Esophagus muscularis mucosa (tissue), 4 donors: Measurements from ENCODE around the gene KRT8. TPM values are rescaled to one million over a fixed set of nuclear protein-coding genes. Genes with fewer than 3 reads are reported as not detected.

Experiments
- DNase-seq: peaks from one replicate; pipeline ENCODE4 v3.0.0-alpha.2; 2017; ENCODE audit errors: extremely low spot score
- H3K27ac ChIP-seq, 4 donors: fragments of 200-600 bp; sonication (generic); replicated peaks in 1 of 4; 1 replicate in 3 of 4; 2 replicates in 1 of 4; pipeline ENCODE4 v1.5.1; 2016 to 2019; ENCODE audit warnings: mild to moderate bottlenecking in 1 of 4
- H3K27me3 ChIP-seq, 4 donors: fragments of 200-600 bp; sonication (generic); one replicate each; pipeline versions ENCODE4 v1.5.1 to v1.6.0; 2016 to 2019
- H3K36me3 ChIP-seq, 4 donors: fragments of 200-600 bp; sonication (generic); one replicate each; pipeline ENCODE4 v1.5.1; 2016 to 2019
- H3K4me1 ChIP-seq, 4 donors: fragments of 200-600 bp; sonication (generic); one replicate each; pipeline ENCODE4 v1.5.1; 2016 to 2019
- H3K4me3 ChIP-seq, 4 donors: fragments of 200-600 bp; sonication (generic); 1 replicate in 2 of 4; 2 replicates in 2 of 4; pipeline ENCODE4 v1.5.1; 2016 to 2019; ENCODE audit warnings: mild to moderate bottlenecking in 4 of 4, moderate library complexity in 1 of 4
- H3K9me3 ChIP-seq, 4 donors: fragments of 200-600 bp; sonication (generic); 1 replicate in 3 of 4; 2 replicates in 1 of 4; pipeline ENCODE4 v1.5.1; 2016 to 2019
- EP300 ChIP-seq: sonication (generic); formaldehyde crosslinking; IDR thresholded peaks from one replicate; pipeline ENCODE4 v1.6.1; 2017; ENCODE audit warnings: antibody characterized with exemption
- POLR2A ChIP-seq: fragments of 450-650 bp; IDR thresholded peaks from one replicate; pipeline ENCODE4 v1.6.1; 2017; ENCODE audit warnings: antibody characterized with exemption, moderate library complexity, mild to moderate bottlenecking, low read depth
- POLR2AphosphoS5 ChIP-seq, 2 donors: sonication (generic); formaldehyde crosslinking; IDR thresholded peaks; one replicate each; pipeline ENCODE4 v1.6.1; 2017; ENCODE audit warnings: antibody characterized with exemption in 2 of 2
- WGBS: methylation state at CpG from one replicate; pipeline ENCODE4 v1.1.5; 2018; 5-methylcytosine and 5-hydroxymethylcytosine counted together
- intact Hi-C: fragments of 100-400 bp; cut with DNase I; formaldehyde crosslinking; loops from one replicate; pipeline ENCODE4 v1.15.1; 2023
- total RNA-seq, 4 donors: library from RNA; depleted of rRNA; stranded (reverse); fragments of >200 nt; gene quantifications; one replicate each; pipeline versions ENCODE4 v1.1.0 to v1.2.1, GENCODE V29; 2016
- TF ChIP-seq, protein P1 (sequence below), 3 experiments: fragments of 200-600 bp in 2 of 3; fragments of 450-650 bp in 1 of 3; sonication (generic) in 2 of 3; IDR thresholded peaks; one replicate each; pipeline ENCODE4 v1.5.1; 2017 to 2019; ENCODE audit warnings: antibody characterized with exemption in 3 of 3, mild to moderate bottlenecking in 2 of 3, moderate library complexity in 1 of 3

The KRT8 gene
- total RNA-seq, 4 donors from 2014 or later: 136 to 508 (median 387) TPM

DNA sequence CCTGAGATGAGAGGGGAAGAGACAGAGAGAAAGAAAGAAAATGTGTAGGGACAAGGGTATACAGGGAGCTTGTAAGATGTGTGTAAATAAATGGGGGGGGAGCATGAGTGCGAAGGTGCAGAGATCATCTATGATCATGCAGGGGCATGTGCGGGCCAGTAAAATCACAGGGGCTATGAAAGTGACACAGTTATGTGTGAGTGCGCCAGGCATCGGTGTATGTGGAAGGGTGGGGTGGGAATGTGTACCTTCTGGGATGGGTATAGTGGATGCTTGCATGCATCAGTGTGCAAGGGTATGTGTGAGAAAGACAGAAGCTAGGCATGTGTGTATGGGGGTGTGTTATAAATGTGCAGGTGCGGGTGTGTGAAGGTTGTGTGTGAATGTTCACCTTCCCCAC lies 37.7 kb downstream of the KRT8 start:
- Histone ChIP-seq H3K27me3 (no peaks in the 10 kb centered on the region), H3K4me3 (no peak overlapping the region), H3K27ac (no peak overlapping the region), H3K4me1 (peaks cover 16 to 22% (median 19%) of the 10 kb centered on the region in 4 donors), H3K36me3 (no peaks in the 10 kb centered on the region), H3K9me3 (no peaks in the 10 kb centered on the region)
- WGBS: 92% methylated on average over 5 of the region's 5 CpGs
- DNase-seq: no peak
- intact Hi-C loops: no loop called here
- TF ChIP-seq POLR2AphosphoS5 (IDR thresholded peaks at IDR 0.05) (no peak), EP300 (no peak), POLR2A (no peak)
- TF ChIP-seq, protein P1, sequence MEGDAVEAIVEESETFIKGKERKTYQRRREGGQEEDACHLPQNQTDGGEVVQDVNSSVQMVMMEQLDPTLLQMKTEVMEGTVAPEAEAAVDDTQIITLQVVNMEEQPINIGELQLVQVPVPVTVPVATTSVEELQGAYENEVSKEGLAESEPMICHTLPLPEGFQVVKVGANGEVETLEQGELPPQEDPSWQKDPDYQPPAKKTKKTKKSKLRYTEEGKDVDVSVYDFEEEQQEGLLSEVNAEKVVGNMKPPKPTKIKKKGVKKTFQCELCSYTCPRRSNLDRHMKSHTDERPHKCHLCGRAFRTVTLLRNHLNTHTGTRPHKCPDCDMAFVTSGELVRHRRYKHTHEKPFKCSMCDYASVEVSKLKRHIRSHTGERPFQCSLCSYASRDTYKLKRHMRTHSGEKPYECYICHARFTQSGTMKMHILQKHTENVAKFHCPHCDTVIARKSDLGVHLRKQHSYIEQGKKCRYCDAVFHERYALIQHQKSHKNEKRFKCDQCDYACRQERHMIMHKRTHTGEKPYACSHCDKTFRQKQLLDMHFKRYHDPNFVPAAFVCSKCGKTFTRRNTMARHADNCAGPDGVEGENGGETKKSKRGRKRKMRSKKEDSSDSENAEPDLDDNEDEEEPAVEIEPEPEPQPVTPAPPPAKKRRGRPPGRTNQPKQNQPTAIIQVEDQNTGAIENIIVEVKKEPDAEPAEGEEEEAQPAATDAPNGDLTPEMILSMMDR (IDR thresholded peaks at IDR 0.05): no peak

DNA sequence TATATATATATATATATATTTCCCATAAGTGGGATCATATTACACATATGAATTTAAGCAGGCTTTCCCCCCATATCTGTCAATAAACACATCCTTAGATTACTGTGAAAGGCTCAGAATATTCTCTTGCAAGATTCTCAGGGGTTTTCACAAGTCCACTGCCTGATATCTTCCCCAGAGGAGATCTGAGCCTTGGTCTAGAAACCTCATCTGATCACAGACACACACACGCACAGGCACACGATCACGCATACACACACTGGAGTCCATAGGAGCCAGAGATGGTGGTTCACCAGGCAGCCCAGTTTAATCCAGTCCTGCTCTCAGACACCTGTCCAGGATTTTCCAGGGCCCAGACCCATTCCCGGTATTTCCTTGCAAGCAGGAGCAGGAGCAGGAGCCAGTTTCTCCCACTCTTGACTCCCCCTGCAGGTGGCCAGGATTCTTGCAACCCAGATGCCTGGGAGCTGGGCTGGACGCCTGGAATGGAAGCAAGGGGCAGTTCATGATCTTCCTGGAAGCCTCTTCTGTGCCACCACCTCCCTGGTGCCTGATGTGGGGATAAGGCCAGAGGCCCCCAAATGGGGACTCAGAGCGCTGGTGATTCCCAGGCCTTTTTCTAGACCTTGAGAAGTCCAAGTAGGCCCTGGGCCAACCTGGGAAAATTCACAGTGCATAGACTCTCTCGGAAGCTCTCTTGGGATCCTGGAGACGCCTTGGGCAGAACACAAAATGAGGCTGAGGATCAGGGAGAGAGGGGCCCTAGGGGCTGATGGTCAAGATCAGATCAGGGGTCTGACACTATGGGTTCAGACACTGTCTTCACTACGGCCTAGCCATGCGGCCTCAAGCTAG lies 39.6 kb downstream of the KRT8 start:
- Histone ChIP-seq H3K36me3 (no peaks in the 10 kb centered on the region), H3K4me3 (no peak overlapping the region), H3K9me3 (no peaks in the 10 kb centered on the region), H3K27me3 (no peaks in the 10 kb centered on the region), H3K4me1 (peaks cover 2 to 5% (median 3%) of the 10 kb centered on the region in 4 donors), H3K27ac (no peak overlapping the region)
- TF ChIP-seq, protein P1 (IDR thresholded peaks at IDR 0.05): peak; percentile 66 to 85 (median 68)
- TF ChIP-seq POLR2AphosphoS5 (IDR thresholded peaks at IDR 0.05): no peak
- 56% methylated on average over 9 of the region's 10 CpGs for WGBS
- intact Hi-C loops: no loop called here
- DNase-seq: no peak

DNA sequence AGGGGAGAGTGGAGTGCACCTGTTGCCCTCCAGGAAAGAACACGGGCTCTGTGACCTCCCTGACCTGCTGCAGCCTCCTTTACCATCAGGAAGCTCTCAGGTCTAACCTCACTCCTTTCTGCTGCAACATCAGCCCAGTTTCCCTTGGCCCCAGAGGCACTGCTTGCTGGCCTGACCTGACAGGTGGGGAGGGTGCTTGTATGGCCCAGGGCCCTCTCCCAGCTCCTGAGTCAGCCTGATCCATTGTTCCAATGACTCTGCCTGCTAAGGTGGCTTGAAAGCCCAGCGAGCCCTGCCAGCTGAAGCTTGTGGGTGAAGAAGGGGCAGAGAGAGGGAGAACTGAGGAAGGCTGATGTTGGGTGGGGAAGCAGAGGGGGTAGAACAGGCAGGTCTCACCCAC lies 42.9 kb downstream of the KRT8 start:
- Histone ChIP-seq H3K27me3 (no peaks in the 10 kb centered on the region), H3K4me1 (peaks cover 3 to 12% (median 10%) of the 10 kb centered on the region in 4 donors), H3K9me3 (no peaks in the 10 kb centered on the region), H3K4me3 (no peak overlapping the region), H3K36me3 (no peaks in the 10 kb centered on the region), H3K27ac (no peak overlapping the region)
- DNase-seq: no peak
- intact Hi-C loops: no loop called here
- WGBS: 77% methylated on average over 2 of the region's 2 CpGs
- no peak for TF ChIP-seq POLR2AphosphoS5 (IDR thresholded peaks at IDR 0.05)
- TF ChIP-seq, protein P1 (IDR thresholded peaks at IDR 0.05): no peak
- TF ChIP-seq POLR2A: no peak
- no peak for TF ChIP-seq EP300

DNA sequence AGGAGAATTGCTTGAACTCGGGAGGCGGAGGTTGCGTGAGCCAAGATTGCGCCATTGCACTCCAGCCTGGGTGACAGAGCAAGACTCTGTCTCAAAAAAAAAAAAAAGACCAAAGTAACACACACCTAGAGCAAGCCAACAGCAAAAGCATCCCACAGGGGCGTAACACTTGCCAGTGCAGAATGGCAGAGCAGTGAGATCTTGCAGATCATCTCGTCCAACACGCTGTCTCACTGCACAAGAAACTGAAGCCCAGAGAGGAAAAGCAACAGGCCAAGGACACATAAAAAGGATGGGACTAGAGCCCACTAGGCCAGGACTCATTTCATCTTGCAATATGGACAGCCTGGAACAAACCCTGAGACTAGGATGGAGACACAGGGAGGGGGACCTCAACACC lies 43.4 kb downstream of the KRT8 start:
- Histone ChIP-seq H3K4me1 (peaks cover 3 to 12% (median 10%) of the 10 kb centered on the region in 4 donors), H3K36me3 (no peaks in the 10 kb centered on the region), H3K4me3 (no peak overlapping the region), H3K27ac (no peak overlapping the region), H3K9me3 (no peaks in the 10 kb centered on the region), H3K27me3 (no peaks in the 10 kb centered on the region)
- TF ChIP-seq, protein P1 (IDR thresholded peaks at IDR 0.05): no peak
- TF ChIP-seq EP300 (no peak), POLR2AphosphoS5 (IDR thresholded peaks at IDR 0.05) (no peak), POLR2A (no peak)
- DNase-seq: no peak
- WGBS: 94% methylated on average over 7 of the region's 7 CpGs
- intact Hi-C loops: no loop called here
